ENCODE results near the gene FCHO1.
"Not testable (repeated sequence)": the region's sequence is repeated elsewhere in the genome, so short reads cannot be mapped to it uniquely, and the experiment has no call there.

FCHO1 gene

GRCh38 chr19:17794412-17794730 lies 43.1 kb downstream of the FCHO1 start:
- DNase-seq (ENCODE audit: low spot score) = no peak

- no peak for DNase-seq (ENCODE audit: low spot score)
Observed at GRCh38 chr19:17794731-17795494, 43.6 kb downstream of the FCHO1 start, which contains the start of gene B3GNT3. B3GNT3 (plus strand) TSS chr19:17795138; CDS start chr19:17807808, 12,670 bp downstream.

- DNase-seq (ENCODE audit: low spot score) = no peak
Observed at GRCh38 chr19:17795495-17795856, 44.2 kb downstream of the FCHO1 start.

GRCh38 chr19:17796013-17796837 lies 44.9 kb downstream of the FCHO1 start:
- no peak for DNase-seq (ENCODE audit: low spot score)

GRCh38 chr19:17796838-17797423 lies 45.7 kb downstream of the FCHO1 start:
- DNase-seq (ENCODE audit: low spot score) = no peak

- no peak for DNase-seq (ENCODE audit: low spot score)
Observed at GRCh38 chr19:17797424-17798201, 46.3 kb downstream of the FCHO1 start.

GRCh38 chr19:17798599-17798998 lies 47.3 kb downstream of the FCHO1 start:
- DNase-seq (ENCODE audit: low spot score) = not testable (repeated sequence)

GRCh38 chr19:17802137-17802858 lies 51.0 kb downstream of the FCHO1 start:
- DNase-seq (ENCODE audit: low spot score) = no peak

- DNase-seq (ENCODE audit: low spot score) = peak; percentile 35
Observed at GRCh38 chr19:17803264-17803896, 52.1 kb downstream of the FCHO1 start.

GRCh38 chr19:17805427-17805826 lies 54.1 kb downstream of the FCHO1 start:
- DNase-seq (ENCODE audit: low spot score) = no peak

GRCh38 chr19:17806945-17807344 lies 55.7 kb downstream of the FCHO1 start:
- DNase-seq (ENCODE audit: low spot score) = no peak

GRCh38 chr19:17807731-17808316 lies 56.5 kb downstream of the FCHO1 start:
- no peak for DNase-seq (ENCODE audit: low spot score)

- DNase-seq (ENCODE audit: low spot score) = no peak
Observed at GRCh38 chr19:17811103-17811502, 59.8 kb downstream of the FCHO1 start.

GRCh38 chr19:17811681-17812080 lies 60.4 kb downstream of the FCHO1 start:
- no peak for DNase-seq (ENCODE audit: low spot score)

GRCh38 chr19:17812099-17812498 lies 60.8 kb downstream of the FCHO1 start:
- DNase-seq (ENCODE audit: low spot score) = no peak

- DNase-seq (ENCODE audit: low spot score) = no peak
Observed at GRCh38 chr19:17817668-17818363, 66.5 kb downstream of the FCHO1 start.

GRCh38 chr19:17821190-17821589 lies 69.9 kb downstream of the FCHO1 start, which contains the start of gene INSL3:
INSL3 (minus strand) TSS chr19:17821519; CDS start chr19:17821506, 13 bp downstream.
- DNase-seq (ENCODE audit: low spot score) = no peak

- DNase-seq (ENCODE audit: low spot score) = no peak
Observed at GRCh38 chr19:17824339-17824738, 73.1 kb downstream of the FCHO1 start.

GRCh38 chr19:17826508-17827056 lies 75.3 kb downstream of the FCHO1 start:
- no peak for DNase-seq (ENCODE audit: low spot score)

Measured in CD4-positive, alpha-beta T cell treated with Interleukin-15 for 4 hours (primary cell).